Skeletal muscle tissue (tissue), 4 donors: Measurements from ENCODE around the gene PPFIA4. TPM values are rescaled to one million over a fixed set of nuclear protein-coding genes. Genes with fewer than 3 reads are reported as not detected.
A peak's percentile ranks its signal among the peaks of the same experiment; 100 is the strongest.

Source experiments
- H3K27ac ChIP-seq: one replicate; pipeline ENCODE4 v1.7.0; 2013; ENCODE audit warnings: mild to moderate bottlenecking, low read depth, low read length, inconsistent platforms
- H3K27me3 ChIP-seq, 3 donors: one replicate each; pipeline ENCODE4 v1.7.0; 2013; ENCODE audit warnings: low read length in 3 of 3; ENCODE audit not compliant: control insufficient read depth in 3 of 3, insufficient read depth in 3 of 3
- H3K36me3 ChIP-seq, 3 donors: one replicate each; pipeline ENCODE4 v1.7.0; 2013; ENCODE audit warnings: low read length in 3 of 3; ENCODE audit not compliant: control insufficient read depth in 3 of 3, insufficient read depth in 3 of 3
- H3K4me1 ChIP-seq, 3 donors: one replicate each; pipeline ENCODE4 v1.7.0; 2013; ENCODE audit warnings: low read length in 3 of 3, mild to moderate bottlenecking in 3 of 3; ENCODE audit not compliant: control insufficient read depth in 3 of 3, insufficient read depth in 3 of 3
- H3K4me3 ChIP-seq, 3 donors: one replicate each; pipeline ENCODE4 v1.7.0; 2013; ENCODE audit warnings: low read length in 3 of 3
- H3K9ac ChIP-seq, 3 donors: one replicate each; pipeline ENCODE4 v1.7.0; 2013; ENCODE audit warnings: low read length in 3 of 3, mild to moderate bottlenecking in 3 of 3, moderate library complexity in 2 of 3, low read depth in 1 of 3
- H3K9me3 ChIP-seq, 3 donors: one replicate each; pipeline ENCODE4 v1.7.0; 2013; ENCODE audit warnings: low read length in 3 of 3; ENCODE audit not compliant: control insufficient read depth in 3 of 3
- total RNA-seq: library from RNA; depleted of rRNA; stranded (reverse); fragments of >200 nt; gene quantifications from one replicate; pipeline ENCODE4 v1.2.3, GENCODE V29; 2014
- donor health status: Osteomylitis.

The PPFIA4 gene
- total RNA-seq, 1 donor from 2014 or later = 15.7 TPM

- no peaks in the 10 kb centered on the region for H3K27me3 ChIP-seq
- peak overlapping the region; percentile 15 to 95 (median 70) for H3K4me3 ChIP-seq
- H3K4me1 ChIP-seq = peaks cover 36 to 52% (median 50%) of the 10 kb centered on the region in 3 donors
- H3K36me3 ChIP-seq = peaks cover 8 to 22% (median 16%) of the 10 kb centered on the region in 3 donors
- H3K9ac ChIP-seq = peak overlapping the region in 1 of 3 donors; percentile 100
- peak overlapping the region; percentile 99 for H3K27ac ChIP-seq
- H3K9me3 ChIP-seq = no peaks in the 10 kb centered on the region
Observed at GRCh38 chr1:203086992-203087763, 60.9 kb downstream of the PPFIA4 start.

GRCh38 chr1:203088441-203088840, 62.1 kb downstream of the PPFIA4 start:
- no peak overlapping the region for H3K27ac ChIP-seq
- H3K9ac ChIP-seq = no peak overlapping the region
- peaks cover 29 to 39% (median 39%) of the 10 kb centered on the region in 3 donors for H3K4me1 ChIP-seq
- H3K9me3 ChIP-seq = no peaks in the 10 kb centered on the region
- H3K36me3 ChIP-seq = peaks cover 4 to 14% (median 12%) of the 10 kb centered on the region in 3 donors
- H3K4me3 ChIP-seq = no peak overlapping the region
- no peaks in the 10 kb centered on the region for H3K27me3 ChIP-seq

GRCh38 chr1:203089001-203089650, 62.8 kb downstream of the PPFIA4 start:
- Histone ChIP-seq H3K27ac (no peak overlapping the region), H3K9me3 (no peaks in the 10 kb centered on the region), H3K36me3 (peaks cover 0 to 7% (median 6%) of the 10 kb centered on the region in 3 donors), H3K4me1 (peaks cover 22 to 33% (median 32%) of the 10 kb centered on the region in 3 donors), H3K9ac (no peak overlapping the region), H3K4me3 (no peak overlapping the region), H3K27me3 (no peaks in the 10 kb centered on the region)

GRCh38 chr1:203089651-203090045, 63.4 kb downstream of the PPFIA4 start:
- Histone ChIP-seq H3K27ac (no peak overlapping the region), H3K9ac (no peak overlapping the region)

GRCh38 chr1:203090421-203091198, 64.3 kb downstream of the PPFIA4 start:
- Histone ChIP-seq H3K36me3 (no peaks in the 10 kb centered on the region), H3K4me1 (peaks cover 20 to 26% (median 22%) of the 10 kb centered on the region in 3 donors), H3K27me3 (no peaks in the 10 kb centered on the region), H3K4me3 (no peak overlapping the region), H3K27ac (no peak overlapping the region), H3K9ac (peak overlapping the region in 1 of 3 donors; percentile 18), H3K9me3 (no peaks in the 10 kb centered on the region)

More at GRCh38 chr1:203089651-203090045, 63.4 kb downstream of the PPFIA4 start:
- H3K36me3 ChIP-seq = peaks cover 0 to 4% (median 2%) of the 10 kb centered on the region in 3 donors
- H3K9me3 ChIP-seq = no peaks in the 10 kb centered on the region
- no peak overlapping the region for H3K4me3 ChIP-seq
- no peaks in the 10 kb centered on the region for H3K27me3 ChIP-seq
- H3K4me1 ChIP-seq = peaks cover 20 to 28% (median 27%) of the 10 kb centered on the region in 3 donors

GRCh38 chr1:203091199-203091477, 64.8 kb downstream of the PPFIA4 start:
- Histone ChIP-seq H3K4me3 (no peak overlapping the region), H3K9me3 (no peaks in the 10 kb centered on the region), H3K9ac (peak overlapping the region in 1 of 3 donors; percentile 18), H3K27me3 (no peaks in the 10 kb centered on the region), H3K27ac (no peak overlapping the region), H3K4me1 (peaks cover 20 to 25% (median 20%) of the 10 kb centered on the region in 3 donors), H3K36me3 (no peaks in the 10 kb centered on the region)

GRCh38 chr1:203091761-203092330, 65.6 kb downstream of the PPFIA4 start:
- Histone ChIP-seq H3K9ac (no peak overlapping the region), H3K9me3 (no peaks in the 10 kb centered on the region), H3K27ac (no peak overlapping the region), H3K27me3 (no peaks in the 10 kb centered on the region), H3K4me3 (no peak overlapping the region), H3K4me1 (peaks cover 13 to 19% (median 13%) of the 10 kb centered on the region in 3 donors), H3K36me3 (no peaks in the 10 kb centered on the region)

- Histone ChIP-seq H3K4me1 (peaks cover 11 to 17% (median 14%) of the 10 kb centered on the region in 3 donors), H3K4me3 (no peak overlapping the region), H3K36me3 (no peaks in the 10 kb centered on the region), H3K9ac (no peak overlapping the region), H3K27me3 (no peaks in the 10 kb centered on the region), H3K27ac (no peak overlapping the region), H3K9me3 (no peaks in the 10 kb centered on the region)
Observed at GRCh38 chr1:203093754-203094410, 67.6 kb downstream of the PPFIA4 start.

GRCh38 chr1:203095061-203095690, 68.9 kb downstream of the PPFIA4 start:
- no peak overlapping the region for H3K9ac ChIP-seq
- H3K27ac ChIP-seq = no peak overlapping the region
- H3K4me1 ChIP-seq = peaks cover 23 to 26% (median 26%) of the 10 kb centered on the region in 3 donors
- no peaks in the 10 kb centered on the region for H3K36me3 ChIP-seq
- no peaks in the 10 kb centered on the region for H3K9me3 ChIP-seq
- H3K4me3 ChIP-seq = no peak overlapping the region
- H3K27me3 ChIP-seq = no peaks in the 10 kb centered on the region
